HG03108 (cell line): ENCODE data around the gene C1orf185.
"Not testable (repeated sequence)": the region's sequence is repeated elsewhere in the genome, so short reads cannot be mapped to it uniquely, and the experiment has no call there.

ENCODE experiments used
- ATAC-seq: cut with Tn5 transposase; IDR thresholded peaks from one replicate; pipeline ENCODE4 v1.9.1; 2021; ENCODE audit warnings: moderate library complexity; ENCODE audit not compliant: unreplicated experiment

Gene C1orf185

DNA sequence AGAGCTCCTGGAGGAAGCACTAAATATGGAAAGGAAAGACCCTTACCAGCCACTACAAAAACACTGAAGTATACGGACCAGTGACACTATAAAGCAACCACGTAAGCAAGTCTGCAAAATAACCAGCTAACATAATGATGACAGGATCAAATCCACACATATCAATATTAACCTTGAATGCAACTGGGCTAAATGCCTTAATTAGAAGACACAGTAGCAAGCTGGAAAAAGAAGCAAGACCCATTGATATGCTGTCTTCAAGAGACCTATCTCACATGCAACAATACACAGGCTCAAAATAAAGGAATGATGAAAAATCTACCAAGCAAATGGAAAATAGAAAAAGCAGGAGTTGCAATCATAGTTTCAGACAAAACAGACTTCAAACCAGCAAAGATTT lies 31.0 kb downstream of the C1orf185 start:
- ATAC-seq, result no peak

DNA sequence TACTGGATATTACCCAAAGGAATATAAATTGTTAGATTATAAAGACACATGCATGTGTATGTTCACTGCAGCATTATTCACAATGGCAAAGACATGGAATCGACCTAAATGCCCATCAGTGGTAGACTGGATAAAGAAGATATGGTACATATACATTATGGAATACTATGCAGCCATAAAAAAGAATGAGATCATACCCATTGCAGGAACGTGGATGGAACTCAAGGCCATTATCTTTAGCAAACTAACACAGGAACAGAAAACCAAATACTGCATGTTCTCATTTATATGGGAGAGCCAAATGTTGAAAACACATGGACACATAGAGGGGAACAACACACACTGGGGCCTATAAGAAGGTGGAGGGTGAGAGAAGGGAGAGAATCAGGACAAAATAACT lies 35.7 kb downstream of the C1orf185 start:
- not testable (repeated sequence) for ATAC-seq

DNA sequence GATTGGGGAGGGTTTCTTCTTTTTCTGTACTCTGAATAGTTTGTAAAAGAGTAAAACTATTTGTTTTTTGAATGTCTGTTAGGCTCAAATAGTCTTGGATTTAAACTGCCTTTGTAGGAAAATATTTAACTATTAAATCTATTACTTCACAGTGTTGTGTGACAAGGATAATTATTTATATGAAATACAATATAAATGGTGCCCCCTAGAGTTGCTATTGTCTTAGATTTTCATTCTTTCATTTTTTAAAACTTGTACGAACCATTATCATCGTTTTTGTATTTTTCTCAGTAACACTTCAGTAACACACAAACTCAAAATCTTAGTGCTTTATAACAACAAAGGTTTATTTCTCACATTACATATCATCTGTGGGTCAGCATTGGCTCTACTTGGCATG lies 37.4 kb downstream of the C1orf185 start:
- ATAC-seq, result no peak

GRCh38 chr1:51147394-51147793 lies 45.4 kb downstream of the C1orf185 start:
- ATAC-seq, result no peak

DNA sequence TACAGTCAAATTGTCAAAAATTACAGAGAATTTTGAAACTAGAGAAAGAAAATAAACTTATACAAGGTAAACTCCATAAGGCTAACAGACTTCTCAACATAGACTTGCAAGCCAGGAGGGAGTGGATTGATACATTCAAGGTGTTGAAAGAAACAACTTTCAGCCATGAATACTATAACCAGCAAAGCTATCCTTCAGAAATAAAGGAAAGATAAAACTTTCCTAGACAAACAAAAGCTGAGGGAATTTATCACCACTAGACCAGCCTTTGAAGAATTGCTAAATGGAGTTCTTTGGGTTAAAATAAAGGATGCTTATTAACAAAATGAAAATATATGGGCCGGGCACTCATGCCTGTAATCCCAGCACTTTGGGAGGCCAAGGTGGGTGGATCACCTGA lies 52.7 kb downstream of the C1orf185 start:
- no peak for ATAC-seq

GRCh38 chr1:51156752-51157151 lies 54.7 kb downstream of the C1orf185 start:
- ATAC-seq, result no peak

- ATAC-seq, result no peak
These were observed 55.4 kb downstream of the C1orf185 start for GRCh38 chr1:51157395-51157794.

GRCh38 chr1:51158263-51158662 lies 56.2 kb downstream of the C1orf185 start:
- ATAC-seq, result no peak

DNA sequence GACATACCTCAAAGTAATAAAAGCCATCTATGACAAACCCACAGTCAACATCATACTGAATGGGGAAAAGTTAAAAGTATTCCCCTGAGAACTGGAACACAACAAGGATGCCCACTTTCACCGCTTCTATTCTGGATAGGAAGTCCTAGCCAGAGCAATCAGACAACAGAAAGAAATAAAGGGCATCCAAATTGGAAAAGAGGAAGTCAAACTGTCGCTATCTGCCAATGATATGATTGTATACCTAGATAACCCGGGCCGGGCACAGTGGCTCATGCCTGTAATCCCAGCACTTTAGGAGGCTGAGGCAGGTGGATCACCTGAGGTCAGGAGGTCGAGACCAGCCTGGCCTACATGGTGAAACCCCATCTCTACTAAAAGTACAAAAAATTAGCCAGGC lies 60.5 kb downstream of the C1orf185 start:
- ATAC-seq, result not testable (repeated sequence)

DNA sequence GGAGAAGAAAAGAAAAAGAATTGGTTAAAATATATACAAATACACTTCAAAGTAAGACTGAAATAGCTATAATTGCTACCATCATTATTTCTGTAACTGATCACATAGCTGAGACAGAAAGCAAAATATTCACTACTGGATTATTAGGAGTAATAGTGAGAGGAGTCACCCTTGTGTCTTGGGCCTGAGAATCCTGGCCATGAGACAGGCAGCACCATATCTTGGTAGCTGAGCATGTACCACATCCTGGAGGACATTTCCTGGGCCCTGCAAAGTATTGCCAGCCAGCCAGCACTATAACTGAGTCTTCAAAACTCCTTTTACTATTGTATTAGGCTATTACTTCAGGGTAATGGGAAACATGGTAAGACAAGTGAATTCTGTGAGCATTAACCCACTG lies 63.5 kb downstream of the C1orf185 start:
- ATAC-seq, result no peak

DNA sequence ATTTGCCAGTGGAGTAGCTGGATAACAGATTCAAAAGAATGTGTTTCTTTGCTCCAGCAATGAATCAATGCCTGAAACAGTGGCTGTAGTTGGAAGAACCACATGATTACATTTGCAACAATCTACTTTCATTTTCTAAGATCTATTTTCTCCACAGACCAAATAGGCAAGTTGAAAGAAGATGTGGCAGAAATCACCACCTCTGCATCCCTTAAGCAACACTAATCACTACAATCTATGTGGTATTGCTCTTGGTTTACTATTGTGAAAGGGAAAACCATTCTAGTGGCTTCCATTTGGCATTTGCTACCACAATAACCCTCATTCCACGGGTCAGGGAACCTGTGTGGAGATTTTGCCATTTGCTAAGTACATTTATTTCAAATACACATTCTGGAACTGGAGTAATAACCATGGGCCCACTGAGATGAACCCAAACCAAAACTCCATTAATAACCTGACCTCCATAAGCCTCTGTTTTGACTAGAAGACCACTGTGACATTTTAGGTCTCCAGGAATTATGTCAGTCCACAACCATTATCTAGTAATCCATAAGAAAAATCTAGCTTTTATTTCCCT lies 66.3 kb downstream of the C1orf185 start:
- no peak for ATAC-seq

GRCh38 chr1:51168936-51169335 lies 66.9 kb downstream of the C1orf185 start:
- no peak for ATAC-seq

DNA sequence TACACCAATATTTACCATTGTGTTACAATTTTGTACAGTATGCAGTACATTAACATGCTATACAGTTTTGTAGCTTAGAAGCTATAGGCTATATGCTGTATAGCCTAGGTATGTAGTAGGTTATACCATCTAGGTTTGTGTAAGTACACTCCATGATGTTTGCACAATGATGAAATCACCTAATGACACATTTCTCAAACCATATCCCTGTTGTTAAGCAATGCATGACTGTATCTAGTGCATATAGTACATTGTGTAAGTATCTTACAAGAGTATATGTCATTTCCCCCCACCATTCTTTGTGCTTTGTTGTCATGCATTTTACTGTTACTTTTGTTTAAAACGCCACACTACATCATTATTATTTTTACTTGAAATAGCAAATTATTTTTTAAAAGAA lies 68.3 kb downstream of the C1orf185 start:
- no peak for ATAC-seq

- no peak for ATAC-seq
These were observed 70.8 kb downstream of the C1orf185 start for GRCh38 chr1:51172811-51173210.

DNA sequence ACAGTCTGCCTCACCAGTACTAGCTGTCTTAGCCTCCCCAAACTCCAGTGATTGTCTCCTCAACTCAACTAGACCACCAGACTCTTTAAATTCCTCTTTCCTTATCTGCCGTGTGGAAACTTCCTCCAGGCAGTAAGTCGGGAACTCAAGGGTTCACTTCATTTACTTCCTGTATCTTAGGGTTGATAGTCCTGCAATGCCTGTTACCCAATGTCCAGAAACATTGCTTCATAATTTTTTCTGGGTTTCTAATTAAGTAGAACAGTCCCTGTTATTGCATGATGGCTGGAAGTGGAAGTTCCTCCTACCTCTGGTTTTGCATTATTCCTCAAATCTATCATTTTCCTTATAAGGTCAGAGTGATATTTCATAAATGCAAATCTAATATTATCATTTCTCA lies 73.2 kb downstream of the C1orf185 start:
- no peak for ATAC-seq

DNA sequence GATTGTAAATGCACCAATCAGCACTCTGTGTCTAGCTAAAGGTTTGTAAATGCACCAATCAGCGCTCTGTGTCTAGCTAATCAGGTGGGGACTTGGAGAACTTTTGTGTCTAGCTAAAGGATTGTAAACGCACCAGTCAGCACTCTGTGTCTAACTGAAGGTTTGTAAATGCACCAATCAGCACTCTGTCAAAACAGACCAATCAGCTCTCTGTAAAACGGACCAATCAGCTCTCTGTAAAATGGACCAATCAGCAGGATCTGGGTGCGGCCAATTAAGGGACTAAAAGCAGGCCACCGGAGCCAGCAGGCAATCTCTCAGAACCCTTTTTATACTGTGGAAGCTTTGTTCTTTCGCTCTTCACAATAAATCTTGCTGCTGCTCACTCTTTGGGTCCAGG lies 76.0 kb downstream of the C1orf185 start:
- ATAC-seq, result not testable (repeated sequence)

DNA sequence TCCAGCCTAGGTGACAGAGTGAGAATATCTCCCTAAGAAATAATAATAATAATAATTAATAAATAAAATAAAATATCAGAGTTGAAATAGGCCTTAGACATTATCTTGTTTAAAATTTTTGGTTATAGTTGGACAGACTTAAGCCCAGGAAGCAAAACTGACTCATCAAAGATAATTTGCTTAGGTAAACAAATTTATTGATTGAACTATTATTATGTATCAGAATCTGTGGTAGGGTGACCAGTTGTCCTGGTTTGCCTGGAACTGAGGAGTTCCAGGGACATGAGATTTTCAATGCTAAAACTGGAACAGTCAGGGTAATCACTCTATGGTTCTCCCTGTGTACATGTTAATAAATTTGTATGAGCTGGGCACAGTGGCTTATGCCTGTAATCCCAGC lies 86.2 kb downstream of the C1orf185 start:
- no peak for ATAC-seq

- ATAC-seq, result no peak
These were observed 87.5 kb downstream of the C1orf185 start for GRCh38 chr1:51189421-51190073.

GRCh38 chr1:51190961-51191360 lies 88.9 kb downstream of the C1orf185 start:
- no peak for ATAC-seq

DNA sequence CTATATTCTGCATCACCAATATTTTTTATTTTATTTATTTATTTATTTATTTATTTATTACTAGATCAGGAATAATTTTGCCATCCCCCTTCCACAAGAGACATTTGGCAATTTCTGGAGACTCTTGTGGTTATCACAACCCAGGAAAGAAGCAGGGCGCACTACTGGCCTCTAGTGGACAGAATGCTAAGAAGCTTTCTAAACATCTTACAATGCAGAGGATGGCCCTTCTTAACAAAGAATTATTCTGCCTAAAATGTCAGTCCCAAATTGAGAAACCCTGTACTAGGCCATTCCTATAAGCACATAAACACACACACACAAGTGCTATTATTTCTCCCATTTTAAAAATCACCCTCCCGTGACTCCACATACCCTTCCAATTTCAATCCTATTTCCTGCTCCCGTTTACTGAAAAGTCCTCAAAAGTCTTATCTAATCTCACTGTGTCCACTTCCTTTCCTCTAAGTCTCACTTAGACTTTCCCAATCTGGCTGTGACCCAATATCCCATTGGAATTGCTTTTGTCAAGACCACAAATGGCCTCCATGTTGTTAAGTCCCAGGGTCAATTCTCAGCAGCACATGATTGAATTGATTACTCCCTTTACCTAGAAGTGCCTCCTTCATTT lies 90.3 kb downstream of the C1orf185 start:
- ATAC-seq, result no peak

DNA sequence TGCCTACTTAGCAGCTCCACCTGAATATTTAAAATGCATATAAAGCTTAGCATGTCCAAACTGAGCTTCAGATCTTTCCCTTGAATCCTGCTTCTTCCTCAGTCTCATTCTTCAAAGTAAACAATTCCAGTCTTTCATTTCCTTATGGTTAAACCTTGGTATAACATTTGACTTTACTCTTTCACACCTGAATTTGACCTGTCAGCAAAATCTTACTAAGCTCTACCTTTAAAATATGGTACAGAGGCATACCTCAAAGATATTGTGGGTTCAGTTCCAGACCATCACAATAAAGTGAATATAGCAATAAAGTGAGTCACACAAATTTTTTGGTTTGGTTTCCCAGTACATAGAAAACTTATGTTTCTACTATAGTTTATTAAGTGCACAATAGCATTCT lies 91.5 kb downstream of the C1orf185 start:
- no peak for ATAC-seq
